ENCODE measurements around the gene GRID2. TPM values are rescaled to one million over a fixed set of nuclear protein-coding genes. Genes with fewer than 3 reads are reported as not detected.

Gene GRID2
- polyA plus RNA-seq, 1 donor (not counting 4 experiments of a cell fraction or from before 2014, with no cell fraction given) = not detected

- no peaks in the 10 kb centered on the region for H3K4me1 ChIP-seq (ENCODE audit: control insufficient read depth, extremely low read depth, insufficient read depth, low read length)
- no peaks in the 10 kb centered on the region for H3K36me3 ChIP-seq (ENCODE audit: control insufficient read depth in 2 of 2, extremely low read depth in 1 of 2, insufficient read depth in 2 of 2, low read length in 2 of 2)
- no peak overlapping the region for H3K4me2 ChIP-seq (ENCODE audit: control insufficient read depth, extremely low read depth, insufficient read depth, low read depth, low read length)
- no peak overlapping the region for H3K9ac ChIP-seq (ENCODE audit: control insufficient read depth, extremely low read depth, insufficient read depth, low read length)
- H3K9me3 ChIP-seq (ENCODE audit: control insufficient read depth, low read depth, low read length) = no peaks in the 10 kb centered on the region
- no peaks in the 10 kb centered on the region for H4K20me1 ChIP-seq (ENCODE audit: control insufficient read depth, extremely low read depth, insufficient read depth, low read length)
- no peak for TF ChIP-seq CTCF (optimal IDR thresholded peaks at IDR 0.05 in 1 of 3, IDR thresholded peaks at IDR 0.05 in 1 of 3, conservative IDR thresholded peaks at IDR 0.05 in 1 of 3; ENCODE audit: extremely low read depth in 1 of 3, insufficient read depth in 2 of 3, low read length in 3 of 3)
- no peak for TF ChIP-seq EZH2 (IDR thresholded peaks at IDR 0.05; ENCODE audit: low read length)
- H2AFZ ChIP-seq (ENCODE audit: control insufficient read depth, low read length) = no peak overlapping the region
- no peaks in the 10 kb centered on the region for H3K27me3 ChIP-seq (ENCODE audit: control insufficient read depth, extremely low read depth, insufficient read depth, low read length)
- H3K79me2 ChIP-seq (ENCODE audit: control insufficient read depth, insufficient read depth, low read length) = no peaks in the 10 kb centered on the region
- H3K27ac ChIP-seq (ENCODE audit: control insufficient read depth, insufficient read depth, low read length) = no peak overlapping the region
- dilution Hi-C loops (cut with MboI; ENCODE audit: extremely low pct_ligation_motif_present, low sequenced_read_pairs) = no loop called here
- FAIRE-seq (no peak), DNase-seq (ENCODE audit: low read depth, low spot score) (no peak)
- H3K4me3 ChIP-seq (ENCODE audit: control insufficient read depth in 2 of 3, extremely low read depth in 1 of 3, insufficient read depth in 2 of 3, low read depth in 1 of 3, low read length in 3 of 3) = no peak overlapping the region
- H3K9me1 ChIP-seq (ENCODE audit: control insufficient read depth, extremely low read depth, insufficient read depth, low read length) = no peaks in the 10 kb centered on the region
Observed at GRCh38 chr4:93688978-93689377, 1385.2 kb downstream of the GRID2 start.

GRCh38 chr4:93693141-93693540 lies 1389.4 kb downstream of the GRID2 start:
- no peak overlapping the region for H2AFZ ChIP-seq (ENCODE audit: control insufficient read depth, low read length)
- no peak overlapping the region for H3K4me2 ChIP-seq (ENCODE audit: control insufficient read depth, extremely low read depth, insufficient read depth, low read depth, low read length)
- no peaks in the 10 kb centered on the region for H3K4me1 ChIP-seq (ENCODE audit: control insufficient read depth, extremely low read depth, insufficient read depth, low read length)
- no peaks in the 10 kb centered on the region for H3K9me1 ChIP-seq (ENCODE audit: control insufficient read depth, extremely low read depth, insufficient read depth, low read length)
- H4K20me1 ChIP-seq (ENCODE audit: control insufficient read depth, extremely low read depth, insufficient read depth, low read length) = no peaks in the 10 kb centered on the region
- DNase-seq (ENCODE audit: low read depth, low spot score) = no peak
- H3K4me3 ChIP-seq (ENCODE audit: control insufficient read depth in 2 of 3, extremely low read depth in 1 of 3, insufficient read depth in 2 of 3, low read depth in 1 of 3, low read length in 3 of 3) = no peak overlapping the region
- H3K27me3 ChIP-seq (ENCODE audit: control insufficient read depth, extremely low read depth, insufficient read depth, low read length) = no peaks in the 10 kb centered on the region
- H3K9me3 ChIP-seq (ENCODE audit: control insufficient read depth, low read depth, low read length) = no peaks in the 10 kb centered on the region
- TF ChIP-seq CTCF (optimal IDR thresholded peaks at IDR 0.05 in 1 of 3, IDR thresholded peaks at IDR 0.05 in 1 of 3, conservative IDR thresholded peaks at IDR 0.05 in 1 of 3; ENCODE audit: extremely low read depth in 1 of 3, insufficient read depth in 2 of 3, low read length in 3 of 3) (no peak), EZH2 (IDR thresholded peaks at IDR 0.05; ENCODE audit: low read length) (no peak)
- no peaks in the 10 kb centered on the region for H3K36me3 ChIP-seq (ENCODE audit: control insufficient read depth in 2 of 2, extremely low read depth in 1 of 2, insufficient read depth in 2 of 2, low read length in 2 of 2)
- no peak overlapping the region for H3K27ac ChIP-seq (ENCODE audit: control insufficient read depth, insufficient read depth, low read length)
- no peaks in the 10 kb centered on the region for H3K79me2 ChIP-seq (ENCODE audit: control insufficient read depth, insufficient read depth, low read length)
- no peak overlapping the region for H3K9ac ChIP-seq (ENCODE audit: control insufficient read depth, extremely low read depth, insufficient read depth, low read length)
- FAIRE-seq = no peak
- dilution Hi-C loops (cut with MboI; ENCODE audit: extremely low pct_ligation_motif_present, low sequenced_read_pairs) = no loop called here
